ACC112 (cell line): Measurements from ENCODE around the gene ZBTB4.

Experiments
- H2AFZ ChIP-seq: fragments of 200-600 bp; sonication (generic); one replicate; pipeline ENCODE4 v1.6.0; 2017; ENCODE audit warnings: antibody characterized with exemption, low read length; ENCODE audit not compliant: unreplicated experiment
- H3K27ac ChIP-seq: fragments of 200-600 bp; sonication (generic); 2 replicates; pipeline ENCODE4 v1.5.1; 2014; ENCODE audit warnings: low read depth, mild to moderate bottlenecking, antibody characterized with exemption, low read length, moderate library complexity
- H3K27me3 ChIP-seq: fragments of 200-600 bp; sonication (generic); 2 replicates; pipeline ENCODE4 v1.6.1; 2014; ENCODE audit warnings: mild to moderate bottlenecking, antibody characterized with exemption, low read length, moderate library complexity, mixed read lengths; ENCODE audit not compliant: insufficient read depth
- H3K36me3 ChIP-seq: fragments of 200-600 bp; sonication (generic); 2 replicates; pipeline ENCODE4 v1.6.1; 2016; ENCODE audit warnings: mild to moderate bottlenecking, antibody characterized with exemption, low read length, moderate library complexity, mixed read lengths; ENCODE audit not compliant: insufficient read depth
- H3K4me1 ChIP-seq: fragments of 200-600 bp; sonication (generic); one replicate; pipeline ENCODE4 v1.6.1; 2016; ENCODE audit warnings: low read length, mixed read lengths; ENCODE audit not compliant: insufficient read depth, unreplicated experiment, control insufficient read depth
- H3K4me3 ChIP-seq: fragments of 200-600 bp; sonication (generic); 2 replicates; pipeline ENCODE4 v1.5.1; 2014; ENCODE audit warnings: mild to moderate bottlenecking, low read depth, low read length
- H3K79me2 ChIP-seq: fragments of 200-600 bp; sonication (generic); one replicate; pipeline ENCODE4 v1.6.0; 2016; ENCODE audit warnings: low read length; ENCODE audit not compliant: control insufficient read depth, unreplicated experiment, insufficient read depth

The ZBTB4 gene

DNA sequence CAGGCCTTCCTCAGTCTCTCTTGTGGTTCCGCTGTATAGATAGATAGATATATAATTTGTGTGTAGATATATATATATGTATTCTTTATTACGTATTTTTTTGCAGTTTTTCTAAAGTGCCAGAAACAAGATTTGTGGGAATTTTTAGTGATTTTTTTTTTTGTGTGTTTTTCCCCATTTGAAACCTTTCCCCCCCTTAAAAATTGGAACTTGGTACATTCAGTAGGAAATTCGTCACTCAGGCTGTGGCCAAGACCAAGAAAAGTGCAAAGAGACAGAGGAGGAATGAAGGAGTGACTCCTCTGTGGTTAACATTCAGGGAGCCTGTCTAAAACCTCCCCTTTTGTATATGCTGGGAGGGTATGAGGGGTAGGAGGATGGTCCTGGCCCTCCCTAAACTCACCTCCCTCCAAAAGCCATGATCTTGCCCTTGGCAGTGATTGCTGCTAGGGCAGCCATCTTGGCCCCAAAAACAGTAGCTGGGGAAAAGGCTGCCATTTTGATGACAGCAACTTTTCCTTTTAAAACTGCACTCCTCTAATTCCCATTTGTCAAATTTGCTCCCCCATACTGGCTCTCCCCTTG lies 19.4 kb downstream of the ZBTB4 start:
- H3K27ac ChIP-seq, result no peak overlapping the region
- no peaks in the 10 kb centered on the region for H3K79me2 ChIP-seq
- H3K36me3 ChIP-seq, result no peaks in the 10 kb centered on the region
- H3K4me1 ChIP-seq, result no peaks in the 10 kb centered on the region
- H3K4me3 ChIP-seq, result no peak overlapping the region
- no peak overlapping the region for H2AFZ ChIP-seq
- H3K27me3 ChIP-seq, result no peaks in the 10 kb centered on the region

DNA sequence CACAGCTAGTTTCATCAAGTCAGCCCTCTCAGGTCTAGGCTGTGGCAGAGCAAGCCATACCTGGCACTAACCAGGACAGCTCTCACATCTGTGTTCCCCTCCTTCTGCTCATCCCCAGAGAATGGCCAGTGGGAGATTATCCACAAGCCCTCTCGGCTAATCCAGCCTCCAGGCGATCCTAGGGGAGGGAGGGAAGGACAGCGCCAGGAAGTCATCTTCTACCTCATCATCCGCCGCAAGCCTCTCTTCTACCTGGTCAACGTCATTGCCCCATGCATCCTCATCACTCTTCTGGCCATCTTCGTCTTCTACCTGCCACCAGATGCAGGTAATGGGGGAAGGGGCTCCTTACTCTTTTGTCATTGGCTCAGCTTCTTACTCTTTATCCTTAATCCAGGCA lies 31.0 kb downstream of the ZBTB4 start:
- H2AFZ ChIP-seq, result no peak overlapping the region
- no peaks in the 10 kb centered on the region for H3K36me3 ChIP-seq
- H3K27me3 ChIP-seq, result peaks cover 18% of the 10 kb centered on the region
- no peak overlapping the region for H3K4me3 ChIP-seq
- H3K4me1 ChIP-seq, result peaks cover 15% of the 10 kb centered on the region
- H3K79me2 ChIP-seq, result no peaks in the 10 kb centered on the region
- no peak overlapping the region for H3K27ac ChIP-seq

DNA sequence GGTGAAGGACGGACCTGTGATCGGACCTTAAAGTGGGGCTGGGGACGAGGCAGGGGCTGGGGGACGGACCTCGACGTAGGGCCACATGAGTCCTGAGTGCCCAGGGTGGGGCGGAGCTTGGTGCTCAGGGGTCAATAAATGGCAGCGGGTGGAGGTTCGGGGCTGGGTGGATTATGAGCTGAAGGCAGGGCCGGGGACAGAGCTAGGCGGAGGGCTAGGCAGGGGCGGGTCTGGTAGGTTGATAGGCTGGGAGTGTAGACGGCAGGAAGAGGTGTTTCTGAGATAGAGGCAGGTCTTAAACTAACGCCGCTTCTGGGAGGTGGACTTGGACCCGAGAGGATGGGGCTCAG lies 33.8 kb downstream of the ZBTB4 start:
- peaks cover 16% of the 10 kb centered on the region for H3K4me1 ChIP-seq
- peak overlapping the region; percentile 43 for H3K4me3 ChIP-seq
- H3K27me3 ChIP-seq, result peaks cover 18% of the 10 kb centered on the region
- peak overlapping the region; percentile 23 for H2AFZ ChIP-seq
- no peaks in the 10 kb centered on the region for H3K36me3 ChIP-seq
- no peaks in the 10 kb centered on the region for H3K79me2 ChIP-seq
- H3K27ac ChIP-seq, result no peak overlapping the region

DNA sequence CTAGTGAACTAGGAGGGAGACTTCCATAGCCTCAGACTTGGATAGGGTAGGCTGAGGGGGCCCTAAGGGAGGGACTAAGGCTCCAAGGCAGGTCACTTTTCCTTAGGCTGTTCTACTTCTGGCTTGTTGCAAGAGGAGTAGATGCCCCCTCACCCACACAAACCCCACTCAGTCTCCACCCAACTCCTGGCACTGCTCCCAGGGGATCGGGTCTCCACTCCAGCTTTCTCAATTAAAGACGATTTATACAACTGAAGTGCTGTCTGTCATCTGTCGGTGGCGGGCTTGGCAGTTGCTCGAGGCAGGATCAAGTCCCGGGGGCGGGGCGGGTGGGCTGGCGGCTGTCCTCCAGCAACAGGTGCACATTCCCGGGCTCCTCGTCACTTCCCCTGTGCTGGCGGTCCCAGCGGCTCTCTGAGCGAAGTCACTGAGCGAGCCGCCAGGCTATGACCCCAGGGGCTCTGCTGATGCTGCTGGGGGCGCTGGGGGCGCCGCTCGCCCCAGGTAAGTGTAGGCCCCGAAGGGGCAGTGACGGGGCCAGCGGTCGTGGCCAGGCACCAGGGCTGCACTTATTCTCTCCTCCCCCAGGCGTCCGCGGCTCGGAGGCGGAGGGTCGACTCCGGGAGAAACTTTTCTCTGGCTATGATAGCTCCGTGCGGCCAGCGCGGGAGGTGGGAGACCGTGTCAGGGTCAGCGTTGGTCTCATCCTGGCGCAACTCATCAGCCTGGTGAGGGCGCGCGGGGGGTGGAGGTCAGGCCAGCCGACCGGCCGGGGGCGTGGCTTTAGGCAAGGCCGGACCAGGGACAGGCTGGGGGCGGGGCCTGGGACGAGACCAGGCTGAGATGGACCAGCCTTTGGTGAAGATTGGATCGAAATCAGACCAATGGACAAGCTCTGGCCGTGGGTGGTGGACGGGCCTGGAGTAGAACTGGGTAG lies 34.5 kb downstream of the ZBTB4 start, which contains the start of gene CHRNB1:
Gene CHRNB1 (plus strand): TSS at position 380 of the 937 bp plus-strand sequence. CDS start 67 bp downstream, at position 447.
- Histone ChIP-seq H3K36me3 (no peaks in the 10 kb centered on the region), H3K27ac (no peak within 1 kb of the TSS), H3K4me3 (peak within 1 kb of the TSS; percentile 43), H3K4me1 (peaks cover 16% of the 10 kb centered on the region), H3K27me3 (peaks cover 18% of the 10 kb centered on the region), H2AFZ (peak within 1 kb of the TSS; percentile 26), H3K79me2 (no peaks in the 10 kb centered on the region)

DNA sequence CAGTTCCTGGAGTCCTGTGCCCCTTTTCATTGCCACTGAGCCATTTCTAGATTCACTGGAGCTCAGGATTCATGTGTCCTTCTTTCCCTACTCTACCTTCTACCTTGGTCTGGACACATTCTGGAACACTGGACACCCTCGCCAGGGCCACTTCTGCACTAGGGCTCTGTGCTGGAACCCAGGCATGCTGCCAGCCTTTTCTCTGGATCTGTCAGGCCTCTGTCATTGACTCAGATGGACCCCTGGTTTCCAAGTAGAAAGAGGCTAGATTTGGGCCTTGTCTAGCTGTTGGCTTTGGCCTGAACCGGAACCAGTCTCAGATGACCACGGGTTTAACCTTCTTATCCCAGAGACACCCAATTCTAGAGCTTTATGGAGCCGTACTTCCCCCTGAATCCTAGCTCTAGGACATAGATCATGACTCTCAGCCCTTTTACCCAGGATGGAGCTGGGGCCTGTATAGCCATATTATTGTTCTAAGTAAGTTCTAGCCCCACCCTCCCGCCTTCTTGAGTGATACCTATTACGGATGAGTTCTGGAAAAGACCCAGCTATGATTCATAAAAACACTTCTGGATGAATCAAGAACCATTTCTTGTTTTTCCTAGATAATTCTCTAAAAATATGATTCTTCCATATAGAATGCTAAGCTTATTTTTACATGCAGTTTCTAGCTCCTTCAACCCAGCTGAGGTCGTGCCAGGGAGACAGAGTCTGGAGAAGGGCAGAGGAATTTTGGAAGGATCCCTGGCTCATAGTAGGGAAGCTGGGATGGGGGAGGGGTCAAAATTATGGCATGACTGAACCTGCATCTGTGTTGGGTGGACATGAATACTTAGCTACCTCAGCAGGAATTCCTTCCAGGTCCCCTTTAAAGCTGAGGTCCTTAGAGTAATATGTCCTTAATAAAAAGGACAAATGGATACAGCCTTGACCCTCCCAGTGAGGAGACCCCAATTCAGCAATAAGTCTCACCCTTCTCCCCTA lies 35.6 kb downstream of the ZBTB4 start:
- H3K4me1 ChIP-seq, result peaks cover 16% of the 10 kb centered on the region
- H3K79me2 ChIP-seq, result no peaks in the 10 kb centered on the region
- no peak overlapping the region for H3K4me3 ChIP-seq
- H3K36me3 ChIP-seq, result no peaks in the 10 kb centered on the region
- H3K27me3 ChIP-seq, result peaks cover 22% of the 10 kb centered on the region
- no peak overlapping the region for H3K27ac ChIP-seq
- no peak overlapping the region for H2AFZ ChIP-seq

DNA sequence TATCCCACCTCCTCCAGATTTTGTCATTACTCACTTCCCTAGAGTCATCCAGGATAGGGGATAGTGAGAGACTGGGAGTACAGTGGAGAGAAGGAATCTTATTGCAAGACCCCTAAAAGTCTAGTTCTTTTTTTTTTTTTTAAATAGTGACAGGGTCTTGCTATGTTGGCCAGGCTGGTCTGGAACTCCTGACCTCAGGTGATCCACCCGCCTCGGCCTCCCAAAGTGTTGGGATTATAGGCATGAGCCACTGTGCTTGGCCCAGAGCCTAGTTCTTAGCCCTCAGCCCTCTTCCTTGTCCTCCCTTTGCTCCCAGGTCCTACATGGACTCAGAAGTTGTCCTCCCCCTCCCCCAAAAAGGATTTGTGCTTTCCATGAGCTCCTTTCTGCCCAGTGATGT lies 37.3 kb downstream of the ZBTB4 start:
- H3K79me2 ChIP-seq, result no peaks in the 10 kb centered on the region
- H3K4me1 ChIP-seq, result peaks cover 25% of the 10 kb centered on the region
- H3K27me3 ChIP-seq, result peaks cover 29% of the 10 kb centered on the region
- no peaks in the 10 kb centered on the region for H3K36me3 ChIP-seq
- no peak overlapping the region for H3K27ac ChIP-seq
- no peak overlapping the region for H3K4me3 ChIP-seq
- no peak overlapping the region for H2AFZ ChIP-seq

DNA sequence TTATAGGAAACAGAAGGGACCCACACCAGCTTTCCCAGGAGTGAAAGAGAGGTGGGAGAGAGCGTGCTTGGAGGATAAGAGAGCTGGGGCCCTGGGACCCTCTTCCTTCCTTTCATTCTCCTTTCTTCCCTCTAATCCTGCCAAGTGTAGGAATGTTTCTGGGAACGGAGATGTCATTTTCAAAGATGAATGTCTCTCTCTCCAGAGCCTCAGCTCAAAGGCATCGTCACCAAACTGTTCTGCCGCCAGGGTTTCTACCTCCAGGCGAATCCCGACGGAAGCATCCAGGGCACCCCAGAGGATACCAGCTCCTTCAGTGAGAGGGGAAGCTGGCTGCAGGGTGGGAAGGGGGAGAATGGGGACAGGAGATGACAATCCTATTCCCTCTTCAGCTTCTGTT lies 38.2 kb downstream of the ZBTB4 start:
- Histone ChIP-seq H3K27me3 (peaks cover 20% of the 10 kb centered on the region), H3K4me3 (peak overlapping the region; percentile 80), H3K27ac (no peak overlapping the region), H2AFZ (no peak overlapping the region), H3K4me1 (peaks cover 25% of the 10 kb centered on the region), H3K79me2 (no peaks in the 10 kb centered on the region), H3K36me3 (no peaks in the 10 kb centered on the region)

DNA sequence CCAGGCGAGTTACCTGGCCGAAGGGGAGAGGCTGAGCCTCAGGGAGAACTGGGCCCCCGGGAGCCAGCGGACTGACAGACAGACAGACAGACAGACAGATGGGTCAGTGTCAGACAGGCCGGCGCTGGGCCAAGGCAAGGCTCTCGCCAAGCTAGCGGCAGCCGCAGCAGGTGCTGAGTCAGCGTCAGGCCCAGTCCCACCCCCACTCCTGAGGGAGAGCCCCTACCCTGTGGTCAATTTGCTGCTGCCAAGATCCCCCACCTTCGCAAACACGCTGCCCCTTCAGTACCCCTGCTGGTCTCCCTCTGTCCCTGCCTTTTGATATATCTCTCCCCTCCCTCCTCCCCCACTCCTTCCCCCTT lies 38.6 kb downstream of the ZBTB4 start:
- H3K4me3 ChIP-seq, result peak overlapping the region; percentile 80

DNA sequence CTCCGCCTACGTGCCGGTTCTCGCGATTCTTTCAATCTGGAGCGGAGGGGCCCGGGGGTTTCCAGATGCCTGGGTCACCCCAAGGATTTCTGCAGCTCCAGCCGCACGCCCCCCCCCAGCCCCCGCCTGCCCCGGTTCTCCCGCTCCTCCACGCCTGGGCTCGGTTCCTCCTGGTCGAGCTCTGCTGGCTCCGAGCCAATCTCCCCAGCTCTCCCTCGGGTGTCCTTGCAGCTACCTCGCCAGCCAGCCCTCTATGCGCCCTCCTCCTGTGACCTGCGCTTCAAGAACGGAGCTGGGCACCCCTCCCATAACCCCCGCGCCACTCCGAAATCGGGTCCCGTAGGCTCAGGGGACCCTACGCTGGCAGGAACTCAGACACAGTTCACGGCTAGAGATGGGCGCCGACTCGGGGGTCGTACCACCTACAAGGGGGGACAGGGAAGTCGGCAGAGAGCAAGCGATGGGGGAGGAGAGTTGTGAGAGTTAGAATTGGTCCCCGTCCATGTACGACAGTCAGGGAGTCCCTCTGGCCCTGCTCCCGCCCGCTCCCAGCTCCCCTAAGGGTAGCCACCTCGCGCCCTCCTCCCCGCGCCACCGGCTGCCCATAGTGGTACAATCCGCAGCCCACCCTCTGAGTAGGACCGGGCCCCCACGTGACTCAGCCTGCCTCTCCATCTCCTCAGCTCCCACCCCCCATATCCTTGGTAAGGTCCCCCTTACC lies 39.2 kb downstream of the ZBTB4 start:
- Histone ChIP-seq H3K36me3 (no peaks in the 10 kb centered on the region), H3K4me3 (peak overlapping the region; percentile 80), H3K27ac (no peak overlapping the region), H3K27me3 (peaks cover 16% of the 10 kb centered on the region), H3K79me2 (no peaks in the 10 kb centered on the region), H3K4me1 (peaks cover 25% of the 10 kb centered on the region), H2AFZ (peak overlapping the region; percentile 48)

More for the DNA sequence above, 38.6 kb downstream of the ZBTB4 start:
- no peaks in the 10 kb centered on the region for H3K79me2 ChIP-seq
- H3K27ac ChIP-seq, result no peak overlapping the region
- no peaks in the 10 kb centered on the region for H3K36me3 ChIP-seq
- H2AFZ ChIP-seq, result peak overlapping the region; percentile 48
- peaks cover 17% of the 10 kb centered on the region for H3K27me3 ChIP-seq
- peaks cover 25% of the 10 kb centered on the region for H3K4me1 ChIP-seq
